Thyroid gland (tissue), 4 donors: Measurements from ENCODE around the gene TOPAZ1. TPM values are rescaled to one million over a fixed set of nuclear protein-coding genes. Genes with fewer than 3 reads are reported as not detected.

Experiments used
- DNase-seq, 2 donors: peaks; one replicate each; pipeline ENCODE4 v3.0.0-alpha.2; 2019
- H3K27ac ChIP-seq, 3 donors: fragments of 200-600 bp; sonication (generic); 1 replicate in 2 of 3; 2 replicates in 1 of 3; pipeline ENCODE4 v1.5.1; 2016 to 2019; ENCODE audit warnings: mild to moderate bottlenecking in 1 of 3, moderate library complexity in 1 of 3
- H3K27me3 ChIP-seq: fragments of 200-600 bp; sonication (generic); one replicate; pipeline ENCODE4 v1.5.1; 2019
- H3K36me3 ChIP-seq, 2 donors: fragments of 200-600 bp; sonication (generic); one replicate each; pipeline ENCODE4 v1.5.1; 2016 to 2019
- H3K4me1 ChIP-seq, 2 donors: fragments of 200-600 bp; sonication (generic); one replicate each; pipeline ENCODE4 v1.5.1; 2017 to 2019
- H3K4me3 ChIP-seq, 3 donors: fragments of 200-600 bp; sonication (generic); replicated peaks in 1 of 3; 1 replicate in 2 of 3; 2 replicates in 1 of 3; pipeline ENCODE4 v1.5.1; 2016; ENCODE audit warnings: mild to moderate bottlenecking in 1 of 3
- H3K9me3 ChIP-seq: fragments of 200-600 bp; sonication (generic); one replicate; pipeline ENCODE4 v1.5.1; 2017
- POLR2A ChIP-seq, 2 donors: fragments of 450-650 bp; IDR thresholded peaks; one replicate each; pipeline ENCODE4 v1.6.1; 2017; ENCODE audit warnings: antibody characterized with exemption in 2 of 2, mild to moderate bottlenecking in 2 of 2, moderate library complexity in 1 of 2
- WGBS, 2 donors: methylation state at CpG; one replicate each; pipeline ENCODE4 v1.1.5; 2017; 5-methylcytosine and 5-hydroxymethylcytosine counted together
- intact Hi-C: fragments of 100-400 bp; cut with DNase I; formaldehyde crosslinking; loops from one replicate; pipeline ENCODE4 v1.15.1; 2023
- total RNA-seq, 4 donors: library from RNA; depleted of rRNA; stranded (reverse); fragments of >200 nt; gene quantifications; one replicate each; pipeline ENCODE4 v1.2.3, GENCODE V29; 2016
- TF ChIP-seq, protein P1 (sequence below), 6 experiments: fragments of 200-600 bp in 3 of 6; fragments of 450-650 bp in 3 of 6; sonication (generic) in 3 of 6; IDR thresholded peaks; one replicate each; pipeline ENCODE4 v1.5.1; 2016 to 2019; ENCODE audit warnings: antibody characterized with exemption in 6 of 6, mild to moderate bottlenecking in 2 of 6, inconsistent platforms in 1 of 6, moderate library complexity in 1 of 6

TOPAZ1 gene
- total RNA-seq, 4 donors from 2014 or later, result under 0.01 TPM; not detected in 3

GRCh38 chr3:44375450-44375849, 133.8 kb downstream of the TOPAZ1 start:
- intact Hi-C loops, result no loop called here
- TF ChIP-seq, protein P1, sequence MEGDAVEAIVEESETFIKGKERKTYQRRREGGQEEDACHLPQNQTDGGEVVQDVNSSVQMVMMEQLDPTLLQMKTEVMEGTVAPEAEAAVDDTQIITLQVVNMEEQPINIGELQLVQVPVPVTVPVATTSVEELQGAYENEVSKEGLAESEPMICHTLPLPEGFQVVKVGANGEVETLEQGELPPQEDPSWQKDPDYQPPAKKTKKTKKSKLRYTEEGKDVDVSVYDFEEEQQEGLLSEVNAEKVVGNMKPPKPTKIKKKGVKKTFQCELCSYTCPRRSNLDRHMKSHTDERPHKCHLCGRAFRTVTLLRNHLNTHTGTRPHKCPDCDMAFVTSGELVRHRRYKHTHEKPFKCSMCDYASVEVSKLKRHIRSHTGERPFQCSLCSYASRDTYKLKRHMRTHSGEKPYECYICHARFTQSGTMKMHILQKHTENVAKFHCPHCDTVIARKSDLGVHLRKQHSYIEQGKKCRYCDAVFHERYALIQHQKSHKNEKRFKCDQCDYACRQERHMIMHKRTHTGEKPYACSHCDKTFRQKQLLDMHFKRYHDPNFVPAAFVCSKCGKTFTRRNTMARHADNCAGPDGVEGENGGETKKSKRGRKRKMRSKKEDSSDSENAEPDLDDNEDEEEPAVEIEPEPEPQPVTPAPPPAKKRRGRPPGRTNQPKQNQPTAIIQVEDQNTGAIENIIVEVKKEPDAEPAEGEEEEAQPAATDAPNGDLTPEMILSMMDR (IDR thresholded peaks at IDR 0.05), result no peak
- no peak for TF ChIP-seq POLR2A (IDR thresholded peaks at IDR 0.05)
- WGBS, 2 donors, result 97 to 100% methylated on average over 1 of the region's 1 CpG
- DNase-seq, result no peak
- H3K4me1 ChIP-seq, result no peaks in the 10 kb centered on the region
- no peaks in the 10 kb centered on the region for H3K9me3 ChIP-seq
- H3K36me3 ChIP-seq, result no peaks in the 10 kb centered on the region
- H3K27ac ChIP-seq, result no peak overlapping the region
- no peak overlapping the region for H3K4me3 ChIP-seq
- H3K27me3 ChIP-seq, result no peaks in the 10 kb centered on the region

Other genes with a start within 250 kb of the TOPAZ1 start
- 10 to 100 TPM; 26.2 to 33.3 (median 27.7) TPM for gene TCAIM, start 96.9 kb downstream of the TOPAZ1 start, total RNA-seq
- gene ZNF445, start 235.8 kb downstream of the TOPAZ1 start, total RNA-seq, result 1 to 10 TPM; 9.0 to 9.9 (median 9.2) TPM